Glutamatergic neuron (in vitro differentiated cells): ENCODE results near the gene RHOF. TPM values are rescaled to one million over a fixed set of nuclear protein-coding genes. Genes with fewer than 3 reads are reported as not detected.

Source experiments
- DNase-seq: peaks from one replicate; pipeline ENCODE4 v3.0.0; 2022
- H3K27ac Mint-ChIP-seq: one replicate; pipeline ENCODE4 v1.8.0; 2020; ENCODE audit warnings: mild to moderate bottlenecking, mixed read lengths, inconsistent platforms; ENCODE audit not compliant: unreplicated experiment
- H3K27me3 Mint-ChIP-seq: one replicate; pipeline ENCODE4 v1.8.0; 2020; ENCODE audit warnings: mild to moderate bottlenecking, moderate library complexity, mixed read lengths, inconsistent platforms; ENCODE audit not compliant: unreplicated experiment
- H3K36me3 Mint-ChIP-seq: one replicate; pipeline ENCODE4 v1.8.0; 2020; ENCODE audit warnings: mild to moderate bottlenecking, mixed read lengths, inconsistent platforms; ENCODE audit not compliant: unreplicated experiment
- H3K4me1 Mint-ChIP-seq: one replicate; pipeline ENCODE4 v1.8.0; 2020; ENCODE audit warnings: mild to moderate bottlenecking, low read depth, mixed read lengths, inconsistent platforms; ENCODE audit not compliant: unreplicated experiment
- H3K4me3 Mint-ChIP-seq: one replicate; pipeline ENCODE4 v1.8.0; 2020; ENCODE audit warnings: mild to moderate bottlenecking, mixed read lengths, inconsistent platforms; ENCODE audit not compliant: unreplicated experiment
- H3K9me3 Mint-ChIP-seq: one replicate; pipeline ENCODE4 v1.8.0; 2020; ENCODE audit warnings: mild to moderate bottlenecking, moderate library complexity, mixed read lengths, inconsistent platforms; ENCODE audit not compliant: unreplicated experiment
- total RNA-seq: library from RNA; stranded (reverse); fragmentation: NEBNext Ultra II Directional; extraction: Animal tissue kit (Norgen Biotek cat#: 25700); gene quantifications from one replicate; pipeline ENCODE4 v1.2.1, GENCODE V29; 2021; ENCODE audit not compliant: unreplicated experiment
- TF ChIP-seq, protein P1 (sequence below): fragments of 200-600 bp; sonication (generic); IDR thresholded peaks from one replicate; pipeline ENCODE4 v1.5.0; 2021; ENCODE audit not compliant: partially characterized antibody, unreplicated experiment

Gene RHOF
- total RNA-seq, 1 donor from 2014 or later: 31.1 TPM

DNA sequence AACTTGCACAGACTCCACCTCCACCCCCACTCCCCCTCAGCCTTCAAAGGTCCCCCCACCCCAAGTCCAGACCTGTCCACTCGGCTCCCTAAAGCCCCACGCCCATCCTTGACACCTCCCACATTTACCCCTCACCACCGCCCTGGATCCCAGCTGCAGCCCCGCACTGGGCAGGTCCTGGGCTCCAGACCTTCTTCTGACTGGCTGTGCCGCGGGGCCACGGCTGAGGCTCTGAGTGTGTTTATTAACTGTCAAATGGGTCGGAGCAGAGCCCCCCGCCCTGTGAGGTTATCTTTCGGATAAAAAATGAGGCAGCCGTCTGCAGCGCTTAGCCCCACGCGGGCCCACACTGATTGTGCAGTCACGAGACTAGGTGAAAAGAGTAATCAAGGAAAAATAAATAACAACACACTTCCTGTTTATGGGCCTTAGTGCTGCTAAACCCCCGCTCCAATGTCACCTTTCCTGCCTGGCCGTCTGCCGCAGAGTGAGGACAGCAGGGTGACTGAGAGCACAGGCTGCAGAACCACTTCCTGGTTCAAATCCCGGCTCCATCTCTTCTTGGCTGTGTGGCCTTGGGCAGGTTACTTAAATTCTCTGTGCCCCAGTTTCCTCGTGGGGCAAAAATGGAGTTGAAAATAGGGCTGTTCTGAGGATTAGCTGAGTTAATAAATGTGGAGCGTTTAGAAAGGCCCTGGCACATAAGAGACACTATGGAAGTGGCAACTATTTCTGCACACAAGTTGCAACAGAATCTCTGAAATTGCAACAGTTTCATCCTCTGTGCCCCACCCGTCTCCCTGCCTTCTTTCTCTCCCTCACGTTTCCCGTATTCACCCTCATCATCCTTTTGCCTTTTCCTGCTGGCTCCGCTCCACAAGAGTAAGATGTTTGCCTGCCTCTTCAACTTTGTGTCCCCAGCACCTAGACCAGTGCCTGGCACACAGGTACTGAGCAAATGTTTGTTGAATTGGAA is 19.7 kb upstream of the RHOF start:
- Mint-ChIP-seq H3K4me1 (peaks cover 6% of the 10 kb centered on the region), H3K4me3 (peak overlapping the region; percentile 82), H3K36me3 (peaks cover 5% of the 10 kb centered on the region), H3K27me3 (peaks cover 13% of the 10 kb centered on the region), H3K9me3 (peaks cover 12% of the 10 kb centered on the region), H3K27ac (no peak overlapping the region)
- TF ChIP-seq, protein P1, sequence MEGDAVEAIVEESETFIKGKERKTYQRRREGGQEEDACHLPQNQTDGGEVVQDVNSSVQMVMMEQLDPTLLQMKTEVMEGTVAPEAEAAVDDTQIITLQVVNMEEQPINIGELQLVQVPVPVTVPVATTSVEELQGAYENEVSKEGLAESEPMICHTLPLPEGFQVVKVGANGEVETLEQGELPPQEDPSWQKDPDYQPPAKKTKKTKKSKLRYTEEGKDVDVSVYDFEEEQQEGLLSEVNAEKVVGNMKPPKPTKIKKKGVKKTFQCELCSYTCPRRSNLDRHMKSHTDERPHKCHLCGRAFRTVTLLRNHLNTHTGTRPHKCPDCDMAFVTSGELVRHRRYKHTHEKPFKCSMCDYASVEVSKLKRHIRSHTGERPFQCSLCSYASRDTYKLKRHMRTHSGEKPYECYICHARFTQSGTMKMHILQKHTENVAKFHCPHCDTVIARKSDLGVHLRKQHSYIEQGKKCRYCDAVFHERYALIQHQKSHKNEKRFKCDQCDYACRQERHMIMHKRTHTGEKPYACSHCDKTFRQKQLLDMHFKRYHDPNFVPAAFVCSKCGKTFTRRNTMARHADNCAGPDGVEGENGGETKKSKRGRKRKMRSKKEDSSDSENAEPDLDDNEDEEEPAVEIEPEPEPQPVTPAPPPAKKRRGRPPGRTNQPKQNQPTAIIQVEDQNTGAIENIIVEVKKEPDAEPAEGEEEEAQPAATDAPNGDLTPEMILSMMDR: no peak
- no peak for DNase-seq

DNA sequence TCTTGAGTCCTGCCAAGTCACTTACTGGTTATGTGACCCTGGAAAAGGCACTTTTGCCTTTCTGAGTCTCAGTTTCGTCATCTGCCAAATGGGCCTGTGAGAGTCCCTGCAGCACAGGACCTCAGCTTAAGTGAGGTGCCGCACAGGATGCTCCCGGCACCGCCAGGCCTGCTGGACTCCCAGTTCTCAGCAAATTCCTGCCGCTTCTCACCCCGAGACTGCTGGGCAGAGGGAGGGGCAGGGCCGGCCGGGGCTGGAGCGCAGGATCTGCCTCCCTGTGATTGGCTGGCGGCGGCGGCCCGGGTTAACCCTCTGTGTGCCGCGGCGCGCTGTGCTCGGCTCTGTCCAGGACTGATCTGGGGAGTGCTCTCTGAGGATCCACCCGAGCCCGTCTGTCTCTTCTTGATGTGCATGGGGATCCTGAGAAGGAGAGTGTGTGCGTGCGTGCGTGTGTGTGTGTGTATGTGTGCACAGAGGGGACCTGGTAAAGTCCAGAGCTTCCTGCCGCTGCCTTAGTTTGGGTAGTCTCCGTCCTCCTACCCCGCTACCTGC is 18.9 kb upstream of the RHOF start:
- Mint-ChIP-seq H3K27ac (no peak overlapping the region), H3K4me3 (peak overlapping the region; percentile 82), H3K9me3 (peaks cover 12% of the 10 kb centered on the region), H3K36me3 (peaks cover 5% of the 10 kb centered on the region), H3K4me1 (peaks cover 6% of the 10 kb centered on the region), H3K27me3 (peaks cover 13% of the 10 kb centered on the region)
- DNase-seq: peak; percentile 86
- TF ChIP-seq, protein P1: peak; percentile 74

DNA sequence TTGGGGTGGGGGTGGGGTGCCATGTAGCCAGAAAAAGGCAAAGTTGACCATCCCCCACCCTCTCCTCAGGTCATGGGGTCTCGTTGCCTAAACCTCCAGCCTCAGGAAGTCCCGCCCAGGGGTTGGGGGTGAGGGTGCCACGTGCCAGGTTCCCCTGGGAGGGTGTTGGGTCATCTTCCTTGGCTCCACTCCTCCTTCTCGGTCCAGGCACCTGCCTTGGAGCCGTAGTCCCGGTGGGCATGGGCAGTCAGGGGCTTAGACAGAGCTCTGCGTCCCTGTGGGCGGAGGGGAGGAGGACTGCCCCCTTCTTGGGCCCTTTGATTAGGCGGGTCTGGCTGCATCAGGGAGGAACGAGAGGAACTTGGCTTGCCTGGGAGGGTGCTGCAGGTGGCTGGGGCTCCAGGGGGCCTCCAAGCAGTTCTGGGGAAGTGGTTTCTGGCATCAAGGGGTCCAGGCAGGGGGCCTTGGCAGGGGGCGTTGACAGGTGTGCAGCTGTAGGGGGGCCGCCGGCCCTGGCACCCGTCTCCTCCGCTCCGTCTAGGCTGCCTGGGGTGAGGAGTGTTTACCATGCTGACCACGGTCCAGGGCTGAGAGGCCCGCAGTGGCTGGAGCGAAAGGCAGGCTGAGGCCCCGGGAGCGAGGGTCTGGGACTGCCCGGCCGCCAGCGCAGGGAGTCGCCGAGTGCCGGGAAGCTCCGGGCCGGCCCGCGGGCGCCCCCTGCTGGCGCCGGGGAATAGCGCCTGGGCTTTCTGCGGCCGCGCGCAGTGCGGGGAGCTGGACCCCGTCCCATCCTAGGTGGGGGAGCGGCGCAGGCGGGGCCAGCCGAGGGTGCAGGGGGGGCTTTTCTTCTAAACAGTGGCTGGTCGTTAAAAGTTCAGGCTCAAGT is 18.2 kb upstream of the RHOF start:
- H3K36me3 Mint-ChIP-seq: peaks cover 5% of the 10 kb centered on the region
- H3K4me1 Mint-ChIP-seq: peaks cover 8% of the 10 kb centered on the region
- peaks cover 14% of the 10 kb centered on the region for H3K9me3 Mint-ChIP-seq
- peak overlapping the region; percentile 82 for H3K4me3 Mint-ChIP-seq
- DNase-seq: peak; percentile 87
- TF ChIP-seq, protein P1: peak; percentile 100
- peaks cover 13% of the 10 kb centered on the region for H3K27me3 Mint-ChIP-seq
- peak overlapping the region; percentile 28 for H3K27ac Mint-ChIP-seq

DNA sequence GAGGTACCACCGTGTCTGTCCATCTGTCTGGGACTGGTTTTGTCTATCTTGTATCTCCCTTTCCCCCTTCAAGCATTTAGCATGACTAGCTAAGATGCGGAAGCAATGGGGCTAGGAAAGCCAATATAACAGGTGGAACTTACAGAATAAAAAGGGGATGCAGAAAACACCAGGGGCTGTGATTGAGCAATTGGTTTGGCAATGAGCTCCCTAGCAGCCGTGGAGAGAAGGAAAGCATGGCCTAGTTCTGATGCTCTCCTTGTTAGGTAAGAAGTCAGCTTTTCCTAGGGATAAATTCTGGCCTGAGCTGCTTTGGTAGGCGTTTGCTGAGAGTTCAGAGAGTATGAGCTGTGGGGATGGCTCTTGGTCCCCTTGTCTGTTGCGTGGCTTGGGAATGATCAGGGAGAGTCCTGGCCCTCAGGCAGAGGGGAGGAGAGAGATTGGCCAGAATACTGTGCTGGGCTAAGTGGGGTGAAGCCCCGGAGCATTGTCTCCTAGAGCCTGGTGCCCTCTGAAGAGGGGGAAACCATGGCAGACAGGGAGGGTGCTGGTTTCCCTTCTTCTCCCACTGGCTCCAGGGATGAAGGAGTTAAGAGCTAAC is 17.4 kb upstream of the RHOF start:
- TF ChIP-seq, protein P1: no peak

More for the DNA sequence above, 17.4 kb upstream of the RHOF start:
- Mint-ChIP-seq H3K27ac (peak overlapping the region; percentile 19), H3K27me3 (peaks cover 13% of the 10 kb centered on the region), H3K4me1 (peaks cover 14% of the 10 kb centered on the region), H3K36me3 (peaks cover 5% of the 10 kb centered on the region), H3K9me3 (peaks cover 9% of the 10 kb centered on the region), H3K4me3 (peak overlapping the region; percentile 78)
- no peak for DNase-seq
